Measurements from ENCODE around the gene ABCG8. TPM values are rescaled to one million over a fixed set of nuclear protein-coding genes. Genes with fewer than 3 reads are reported as not detected.
A peak's percentile ranks its signal among the peaks of the same experiment; 100 is the strongest.

ABCG8 gene
- polyA plus RNA-seq, 1 of the 3 experiments (the other 2 are of a cell fraction), result not detected

- H3F3A ChIP-seq (replicated peaks; ENCODE audit: insufficient read depth), result no peaks in the 10 kb centered on the region
- no peaks in the 10 kb centered on the region for H3K9me2 ChIP-seq
- DNase-seq, result peak; percentile 7
- no peak overlapping the region for H2AFZ ChIP-seq (ENCODE audit: low read depth)
- WGBS (ENCODE audit: low lambda C conversion rate), result 84% methylated on average over 21 of the region's 21 CpGs
- H3K4me1 ChIP-seq (ENCODE audit: control insufficient read depth in 1 of 2, insufficient read depth in 2 of 2, low read depth in 1 of 2, low read length in 1 of 2), result no peaks in the 10 kb centered on the region
- no peaks in the 10 kb centered on the region for H3K79me2 ChIP-seq (ENCODE audit: insufficient read depth)
- POLR2A ChIA-PET, result no interaction called here
- no peak overlapping the region for H3K27ac ChIP-seq (ENCODE audit: low read depth in 2 of 2, low read length in 1 of 2)
- no peaks in the 10 kb centered on the region for H3K9me3 ChIP-seq
- no peak overlapping the region for H3K4me3 ChIP-seq (ENCODE audit: low read depth in 2 of 2, low read length in 1 of 2)
- H4K20me1 ChIP-seq (ENCODE audit: insufficient read depth), result no peaks in the 10 kb centered on the region
- H3K36me3 ChIP-seq (replicated peaks in 1 of 2; ENCODE audit: control insufficient read depth in 1 of 2, insufficient read depth in 2 of 2, low read length in 1 of 2), result no peaks in the 10 kb centered on the region
- peaks cover 19% of the 10 kb centered on the region; the same call in 1 of the 2 replicates for H3K27me3 ChIP-seq (ENCODE audit: insufficient read depth)
- TF ChIP-seq RCOR1 (IDR thresholded peaks at IDR 0.05; ENCODE audit: low read length), result no peak
- H3K9ac ChIP-seq, result no peak overlapping the region
- H3K4me2 ChIP-seq, result no peak overlapping the region
- CTCF ChIA-PET, result interaction anchor here (1.7 kb wide), 1 partner anchor 26 kb away, joined by 7 read pairs; no protein-coding TSS in a partner anchor
These were observed 13.5 kb downstream of the ABCG8 start for GRCh38 chr2:43852196-43852730.

DNA sequence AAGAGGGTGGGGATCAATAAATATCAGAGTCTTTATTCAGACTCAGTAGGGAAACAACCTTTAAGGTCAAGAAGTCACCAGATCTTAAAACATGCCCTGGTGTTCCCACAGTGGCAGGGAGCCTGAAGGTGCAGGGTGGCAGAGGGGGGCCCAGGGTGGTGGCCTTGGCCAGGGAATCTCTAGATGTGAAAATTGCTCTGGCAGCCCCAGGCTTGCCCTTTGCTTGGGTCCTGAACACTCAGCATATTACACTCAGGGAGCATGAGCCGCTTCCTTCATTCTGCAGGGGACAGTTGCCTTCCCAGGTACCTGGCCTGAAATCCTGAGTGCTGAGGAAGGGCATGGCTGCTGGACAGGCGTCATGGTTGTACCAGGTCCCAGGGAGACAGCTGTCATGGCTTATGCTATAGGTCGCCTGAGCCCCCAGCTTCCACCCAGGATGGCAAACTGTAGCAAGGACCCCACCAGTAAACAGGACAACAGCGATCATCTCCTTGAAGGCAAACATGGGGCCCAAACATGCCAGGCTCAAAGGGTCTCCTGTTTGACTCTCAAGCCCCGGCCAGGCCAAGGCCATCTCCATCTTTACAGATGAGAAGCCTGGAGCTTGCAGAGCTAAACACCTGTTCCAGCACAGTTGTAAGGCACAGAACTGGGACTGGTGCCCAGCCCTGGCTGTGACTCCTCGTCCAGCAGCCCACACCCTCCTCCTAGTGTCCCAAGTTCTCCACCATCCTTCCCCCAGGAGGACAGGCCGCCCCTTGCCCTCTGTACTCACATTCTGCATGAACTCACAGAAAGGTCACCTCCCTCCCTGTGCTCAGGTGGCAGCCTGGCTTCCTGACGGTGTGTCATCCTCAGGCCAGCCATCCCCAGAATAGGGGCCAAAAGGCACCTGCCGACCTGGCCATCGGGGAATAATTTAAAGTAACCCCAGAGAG, 14.6 kb downstream of the ABCG8 start:
- Histone ChIP-seq H2AFZ (ENCODE audit: low read depth) (no peak overlapping the region), H3K36me3 (replicated peaks in 1 of 2; ENCODE audit: control insufficient read depth in 1 of 2, insufficient read depth in 2 of 2, low read length in 1 of 2) (no peaks in the 10 kb centered on the region), H3F3A (replicated peaks; ENCODE audit: insufficient read depth) (no peaks in the 10 kb centered on the region), H3K27ac (ENCODE audit: low read depth in 2 of 2, low read length in 1 of 2) (no peak overlapping the region), H3K27me3 (ENCODE audit: insufficient read depth) (peaks cover 19% of the 10 kb centered on the region; the same call in 1 of the 2 replicates), H3K4me2 (no peak overlapping the region), H3K4me3 (ENCODE audit: low read depth in 2 of 2, low read length in 1 of 2) (no peak overlapping the region), H3K79me2 (ENCODE audit: insufficient read depth) (no peaks in the 10 kb centered on the region), H3K9me3 (no peaks in the 10 kb centered on the region), H3K9ac (no peak overlapping the region), H3K4me1 (ENCODE audit: control insufficient read depth in 1 of 2, insufficient read depth in 2 of 2, low read depth in 1 of 2, low read length in 1 of 2) (no peaks in the 10 kb centered on the region), H4K20me1 (ENCODE audit: insufficient read depth) (no peaks in the 10 kb centered on the region), H3K9me2 (no peaks in the 10 kb centered on the region)
- WGBS (ENCODE audit: low lambda C conversion rate), result 38% methylated on average over 9 of the region's 10 CpGs
- CTCF ChIA-PET, result interaction anchor here (0.7 to 1.7 kb wide), 3 partner anchors 24 to 1578 kb away, joined by 3 to 7 read pairs (median 6); no protein-coding TSS in a partner anchor
- no peak for TF ChIP-seq RXRA (IDR thresholded peaks at IDR 0.05; ENCODE audit: borderline replicate concordance, low read depth)
- TF ChIP-seq, protein P1, sequence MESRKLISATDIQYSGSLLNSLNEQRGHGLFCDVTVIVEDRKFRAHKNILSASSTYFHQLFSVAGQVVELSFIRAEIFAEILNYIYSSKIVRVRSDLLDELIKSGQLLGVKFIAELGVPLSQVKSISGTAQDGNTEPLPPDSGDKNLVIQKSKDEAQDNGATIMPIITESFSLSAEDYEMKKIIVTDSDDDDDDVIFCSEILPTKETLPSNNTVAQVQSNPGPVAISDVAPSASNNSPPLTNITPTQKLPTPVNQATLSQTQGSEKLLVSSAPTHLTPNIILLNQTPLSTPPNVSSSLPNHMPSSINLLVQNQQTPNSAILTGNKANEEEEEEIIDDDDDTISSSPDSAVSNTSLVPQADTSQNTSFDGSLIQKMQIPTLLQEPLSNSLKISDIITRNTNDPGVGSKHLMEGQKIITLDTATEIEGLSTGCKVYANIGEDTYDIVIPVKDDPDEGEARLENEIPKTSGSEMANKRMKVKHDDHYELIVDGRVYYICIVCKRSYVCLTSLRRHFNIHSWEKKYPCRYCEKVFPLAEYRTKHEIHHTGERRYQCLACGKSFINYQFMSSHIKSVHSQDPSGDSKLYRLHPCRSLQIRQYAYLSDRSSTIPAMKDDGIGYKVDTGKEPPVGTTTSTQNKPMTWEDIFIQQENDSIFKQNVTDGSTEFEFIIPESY (IDR thresholded peaks at IDR 0.05; ENCODE audit: borderline replicate concordance, low read depth), result no peak
- no peak for TF ChIP-seq TAF1 (IDR thresholded peaks at IDR 0.05; ENCODE audit: borderline replicate concordance, low read depth, low read length)
- TF ChIP-seq EZH2phosphoT487 (IDR thresholded peaks at IDR 0.05; ENCODE audit: borderline replicate concordance, low read depth), result no peak
- no peak for TF ChIP-seq RFX5 (IDR thresholded peaks at IDR 0.05; ENCODE audit: low read length)
- no peak for TF ChIP-seq PBX3 (IDR thresholded peaks at IDR 0.05)
- no peak for TF ChIP-seq POLR2AphosphoS5 (IDR thresholded peaks at IDR 0.05; ENCODE audit: low read depth, low read length)
- TF ChIP-seq CTCF (IDR thresholded peaks at IDR 0.05), result no peak
- TF ChIP-seq YY1 (IDR thresholded peaks at IDR 0.05; ENCODE audit: low read depth), result no peak
- no peak for TF ChIP-seq NFIC (IDR thresholded peaks at IDR 0.05; ENCODE audit: borderline replicate concordance)
- no peak for TF ChIP-seq FOXM1 (IDR thresholded peaks at IDR 0.05; ENCODE audit: low read depth)
- TF ChIP-seq, protein P2, sequence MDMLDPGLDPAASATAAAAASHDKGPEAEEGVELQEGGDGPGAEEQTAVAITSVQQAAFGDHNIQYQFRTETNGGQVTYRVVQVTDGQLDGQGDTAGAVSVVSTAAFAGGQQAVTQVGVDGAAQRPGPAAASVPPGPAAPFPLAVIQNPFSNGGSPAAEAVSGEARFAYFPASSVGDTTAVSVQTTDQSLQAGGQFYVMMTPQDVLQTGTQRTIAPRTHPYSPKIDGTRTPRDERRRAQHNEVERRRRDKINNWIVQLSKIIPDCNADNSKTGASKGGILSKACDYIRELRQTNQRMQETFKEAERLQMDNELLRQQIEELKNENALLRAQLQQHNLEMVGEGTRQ (IDR thresholded peaks at IDR 0.05; ENCODE audit: borderline replicate concordance, low read depth, low read length), result no peak
- no peak for TF ChIP-seq FOSL2 (IDR thresholded peaks at IDR 0.05; ENCODE audit: borderline replicate concordance, low read depth)
- TF ChIP-seq SIN3A (IDR thresholded peaks at IDR 0.05; ENCODE audit: borderline replicate concordance, low read depth, low read length), result no peak
- POLR2A ChIA-PET, result no interaction called here
- no peak for DNase-seq
